Chondrocyte (in vitro differentiated cells): ENCODE measurements around the gene GPR17. TPM values are rescaled to one million over a fixed set of nuclear protein-coding genes. Genes with fewer than 3 reads are reported as not detected.

ENCODE experiments used
- DNase-seq: peaks from one replicate; pipeline ENCODE4 v3.0.0; 2021; ENCODE audit warnings: mixed read lengths, low spot score
- H3K27ac Mint-ChIP-seq: one replicate; pipeline ENCODE4 v1.8.0; 2021; ENCODE audit warnings: mild to moderate bottlenecking, moderate library complexity, mixed read lengths; ENCODE audit not compliant: unreplicated experiment
- H3K27me3 Mint-ChIP-seq: 2 replicates; pipeline ENCODE4 v1.8.0; 2021; ENCODE audit warnings: low read depth, mixed read lengths
- H3K36me3 Mint-ChIP-seq: 2 replicates; pipeline ENCODE4 v1.8.0; 2021; ENCODE audit warnings: low read depth, mixed read lengths
- H3K4me1 Mint-ChIP-seq: 2 replicates; pipeline ENCODE4 v1.8.0; 2021; ENCODE audit warnings: low read depth, mild to moderate bottlenecking, mixed read lengths
- H3K4me3 Mint-ChIP-seq: one replicate; pipeline ENCODE4 v1.8.0; 2021; ENCODE audit warnings: mild to moderate bottlenecking, moderate library complexity, mixed read lengths; ENCODE audit not compliant: unreplicated experiment
- H3K9me3 Mint-ChIP-seq: 2 replicates; pipeline ENCODE4 v1.8.0; 2021; ENCODE audit warnings: low read depth, mixed read lengths
- total RNA-seq: library from RNA; stranded (reverse); gene quantifications from 3 replicates; pipeline ENCODE4 v1.2.1, GENCODE V29; 2021
- TF ChIP-seq, protein P1 (sequence below): fragments of 200-600 bp; sonication (generic); IDR thresholded peaks from 2 replicates; pipeline ENCODE4 v1.5.0; 2021; ENCODE audit warnings: antibody characterized with exemption, mild to moderate bottlenecking, moderate library complexity

The GPR17 gene
- total RNA-seq, 1 donor from 2014 or later: not detected

DNA sequence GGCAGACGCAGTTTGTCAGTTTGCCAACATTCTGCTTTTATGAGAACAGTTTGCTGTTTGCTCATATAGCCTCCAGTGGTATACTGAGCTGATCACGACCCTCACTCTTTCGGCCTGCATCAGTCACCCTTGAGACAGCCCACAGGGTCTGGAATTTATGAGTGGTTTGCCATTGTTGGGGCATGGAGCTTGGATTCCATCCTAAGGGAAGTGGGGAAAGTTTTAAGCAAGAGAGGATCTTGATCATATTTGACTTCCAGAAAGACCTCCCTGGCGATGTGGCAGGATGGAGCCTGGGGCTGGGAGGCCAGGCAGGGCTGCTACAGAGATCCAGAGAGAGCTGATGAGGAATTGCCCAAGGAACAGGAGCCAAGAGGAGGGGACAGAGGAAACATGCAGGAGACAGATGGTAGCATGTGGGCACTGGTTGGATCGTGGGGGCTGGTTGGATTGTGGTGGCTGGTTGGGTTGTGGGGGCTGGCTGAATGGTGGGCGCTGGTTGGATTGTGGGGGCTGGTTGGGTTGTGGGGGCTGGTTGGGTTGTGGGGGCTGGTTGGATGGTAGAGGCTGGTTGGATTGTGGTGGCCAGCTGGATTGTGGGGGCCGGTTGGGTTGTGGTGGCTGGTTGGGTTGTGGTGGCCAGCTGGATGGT is 27.3 kb upstream of the GPR17 start:
- DNase-seq: peak; percentile 39
- peaks cover 11% of the 10 kb centered on the region for H3K4me1 Mint-ChIP-seq
- TF ChIP-seq, protein P1, sequence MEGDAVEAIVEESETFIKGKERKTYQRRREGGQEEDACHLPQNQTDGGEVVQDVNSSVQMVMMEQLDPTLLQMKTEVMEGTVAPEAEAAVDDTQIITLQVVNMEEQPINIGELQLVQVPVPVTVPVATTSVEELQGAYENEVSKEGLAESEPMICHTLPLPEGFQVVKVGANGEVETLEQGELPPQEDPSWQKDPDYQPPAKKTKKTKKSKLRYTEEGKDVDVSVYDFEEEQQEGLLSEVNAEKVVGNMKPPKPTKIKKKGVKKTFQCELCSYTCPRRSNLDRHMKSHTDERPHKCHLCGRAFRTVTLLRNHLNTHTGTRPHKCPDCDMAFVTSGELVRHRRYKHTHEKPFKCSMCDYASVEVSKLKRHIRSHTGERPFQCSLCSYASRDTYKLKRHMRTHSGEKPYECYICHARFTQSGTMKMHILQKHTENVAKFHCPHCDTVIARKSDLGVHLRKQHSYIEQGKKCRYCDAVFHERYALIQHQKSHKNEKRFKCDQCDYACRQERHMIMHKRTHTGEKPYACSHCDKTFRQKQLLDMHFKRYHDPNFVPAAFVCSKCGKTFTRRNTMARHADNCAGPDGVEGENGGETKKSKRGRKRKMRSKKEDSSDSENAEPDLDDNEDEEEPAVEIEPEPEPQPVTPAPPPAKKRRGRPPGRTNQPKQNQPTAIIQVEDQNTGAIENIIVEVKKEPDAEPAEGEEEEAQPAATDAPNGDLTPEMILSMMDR: no peak
- H3K27me3 Mint-ChIP-seq: no peaks in the 10 kb centered on the region
- H3K9me3 Mint-ChIP-seq: peaks cover 4% of the 10 kb centered on the region
- no peak overlapping the region for H3K4me3 Mint-ChIP-seq
- no peak overlapping the region for H3K27ac Mint-ChIP-seq
- peaks cover 3% of the 10 kb centered on the region for H3K36me3 Mint-ChIP-seq

DNA sequence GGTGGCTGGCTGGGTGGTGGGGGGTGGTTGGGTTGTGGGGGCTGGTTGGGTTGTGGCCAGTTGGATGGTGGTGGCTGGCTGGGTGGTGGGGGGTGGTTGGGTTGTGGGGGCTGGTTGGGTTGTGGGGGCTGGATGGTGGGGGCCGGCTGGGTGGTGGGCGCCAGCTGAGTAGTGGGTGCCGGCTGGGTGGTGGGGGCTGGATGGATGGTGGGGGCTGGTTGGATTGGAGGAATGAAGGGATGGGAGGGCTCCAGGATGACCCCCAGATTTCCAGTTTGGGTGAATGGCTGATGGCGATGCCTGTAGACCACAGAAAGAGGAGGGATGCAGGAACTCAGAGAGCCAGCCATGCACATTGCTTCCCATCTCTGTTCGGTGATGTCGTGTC is 26.8 kb upstream of the GPR17 start:
- TF ChIP-seq, protein P1: no peak
- DNase-seq: peak; percentile 29
- H3K4me1 Mint-ChIP-seq: peaks cover 12% of the 10 kb centered on the region
- H3K4me3 Mint-ChIP-seq: no peak overlapping the region
- H3K27me3 Mint-ChIP-seq: no peaks in the 10 kb centered on the region
- H3K27ac Mint-ChIP-seq: no peak overlapping the region
- no peaks in the 10 kb centered on the region for H3K9me3 Mint-ChIP-seq
- no peaks in the 10 kb centered on the region for H3K36me3 Mint-ChIP-seq

DNA sequence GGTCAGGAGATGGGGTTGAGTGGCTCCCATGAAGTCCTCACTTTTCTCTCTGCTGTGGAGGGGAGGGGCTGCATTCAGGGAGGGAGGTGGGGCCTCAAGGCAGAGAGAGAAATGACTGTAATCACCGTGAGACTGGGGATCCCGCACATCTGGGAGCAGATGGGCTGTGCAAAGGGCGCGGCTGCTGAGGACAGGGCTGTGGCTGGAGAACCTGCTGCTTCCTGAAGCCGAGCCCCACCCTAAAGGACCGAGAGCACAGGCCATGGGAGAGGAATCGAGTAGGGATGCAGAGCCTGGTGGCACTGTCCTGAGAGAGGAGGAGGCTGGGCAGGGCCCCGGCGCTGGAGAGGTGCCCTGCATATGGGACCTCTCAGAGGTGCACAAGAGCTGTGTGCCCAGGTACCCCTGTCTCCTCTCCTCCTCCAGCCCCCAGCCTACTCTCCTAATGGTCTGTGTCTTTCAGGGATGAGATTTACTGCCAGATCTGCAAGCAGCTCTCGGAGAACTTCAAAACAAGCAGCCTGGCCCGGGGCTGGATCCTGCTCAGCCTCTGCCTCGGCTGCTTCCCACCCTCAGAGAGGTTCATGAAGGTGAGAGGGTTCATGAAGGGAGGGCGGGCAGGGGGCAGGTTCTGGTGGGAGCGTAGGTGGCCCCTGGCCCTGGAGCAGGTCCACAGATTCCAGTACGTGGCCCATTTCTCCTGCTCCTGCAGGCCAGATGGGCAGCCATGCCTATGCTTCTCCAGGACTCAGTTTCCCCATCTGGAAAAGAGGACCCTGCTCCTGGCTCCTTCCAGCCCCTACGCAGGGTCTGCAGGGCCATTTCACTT is 25.9 kb upstream of the GPR17 start:
- TF ChIP-seq, protein P1: no peak
- no peaks in the 10 kb centered on the region for H3K9me3 Mint-ChIP-seq
- DNase-seq: peak; percentile 57
- no peak overlapping the region for H3K4me3 Mint-ChIP-seq
- no peaks in the 10 kb centered on the region for H3K36me3 Mint-ChIP-seq
- peaks cover 8% of the 10 kb centered on the region for H3K4me1 Mint-ChIP-seq
- H3K27me3 Mint-ChIP-seq: no peaks in the 10 kb centered on the region
- no peak overlapping the region for H3K27ac Mint-ChIP-seq

DNA sequence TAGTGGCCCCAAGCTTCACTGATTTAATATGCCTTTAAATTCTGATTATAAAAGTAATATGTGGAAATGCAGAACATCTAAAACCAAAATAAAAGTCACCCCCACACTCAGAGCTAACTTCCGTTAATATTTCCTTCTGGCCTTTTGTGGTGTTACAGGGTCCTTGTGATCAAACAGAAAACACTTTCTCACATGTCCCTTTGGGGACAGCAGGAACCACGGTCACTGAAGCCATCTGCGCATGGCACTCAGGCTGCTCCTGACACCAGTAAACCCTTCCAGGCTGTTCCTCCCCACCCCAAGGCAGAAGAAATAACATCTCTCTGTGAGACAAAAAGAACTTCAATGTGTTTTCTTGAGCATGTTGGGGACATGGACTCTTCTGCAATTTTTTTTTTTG is 25.1 kb upstream of the GPR17 start:
- DNase-seq: no peak
- peaks cover 8% of the 10 kb centered on the region for H3K4me1 Mint-ChIP-seq
- H3K27ac Mint-ChIP-seq: no peak overlapping the region
- no peaks in the 10 kb centered on the region for H3K27me3 Mint-ChIP-seq
- TF ChIP-seq, protein P1: no peak
- no peaks in the 10 kb centered on the region for H3K36me3 Mint-ChIP-seq
- no peaks in the 10 kb centered on the region for H3K9me3 Mint-ChIP-seq
- H3K4me3 Mint-ChIP-seq: no peak overlapping the region

DNA sequence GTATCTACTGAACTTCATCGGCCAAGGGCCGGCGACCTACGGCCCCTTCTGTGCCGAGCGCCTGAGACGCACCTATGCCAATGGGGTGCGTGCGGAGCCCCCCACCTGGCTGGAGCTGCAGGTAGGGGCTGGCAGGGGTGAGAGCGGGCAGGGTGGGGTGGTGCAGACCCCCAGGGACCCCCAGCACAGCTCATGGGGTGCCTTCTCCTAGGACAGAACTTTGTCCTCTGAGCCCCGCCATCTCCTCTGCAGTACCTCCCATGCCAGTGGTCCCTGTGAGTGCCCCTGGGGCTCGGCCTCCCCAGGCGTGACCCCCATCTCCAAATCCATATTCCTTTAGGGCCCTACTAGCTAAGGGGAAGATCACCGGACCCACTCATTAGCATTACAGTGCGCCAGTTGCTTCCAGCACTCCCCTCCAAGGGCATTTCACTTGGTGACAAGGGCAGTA is 23.9 kb upstream of the GPR17 start:
- no peak overlapping the region for H3K4me3 Mint-ChIP-seq
- H3K4me1 Mint-ChIP-seq: peaks cover 8% of the 10 kb centered on the region
- peak; percentile 90 for DNase-seq
- TF ChIP-seq, protein P1: no peak
- H3K27ac Mint-ChIP-seq: peak overlapping the region; percentile 32
- H3K9me3 Mint-ChIP-seq: no peaks in the 10 kb centered on the region
- H3K27me3 Mint-ChIP-seq: no peaks in the 10 kb centered on the region
- H3K36me3 Mint-ChIP-seq: no peaks in the 10 kb centered on the region
